SK-N-SH (cell line): ENCODE measurements around the gene SRSF1. TPM values are rescaled to one million over a fixed set of nuclear protein-coding genes. Genes with fewer than 3 reads are reported as not detected.

ENCODE experiments used
- CTCF ChIA-PET: fragments of 300-600, 350-600 bp; formaldehyde crosslinking; extraction: SDS; loops from one replicate; lab custom pipeline; 2021; lab: Yijun Ruan, JAX
- POLR2A ChIA-PET: fragments of 350-600 bp; sonication (Branson Sonifier 250); formaldehyde crosslinking; extraction: SDS; loops from one replicate; lab custom pipeline; 2020; ENCODE audit warnings: antibody characterized with exemption, inconsistent platforms; lab: Yijun Ruan, JAX
- DNase-seq: peaks from one replicate; pipeline ENCODE4 v3.0.0; 2012
- H2AFZ ChIP-seq: fragments of 200-600 bp; sonication (generic); 2 replicates; pipeline ENCODE4 v1.8.1; 2016; ENCODE audit warnings: antibody characterized with exemption, mild to moderate bottlenecking, low read depth
- H3F3A ChIP-seq: fragments of 200-600 bp; sonication (generic); replicated peaks from 2 replicates; pipeline ENCODE3; 2016; ENCODE audit warnings: antibody characterized with exemption, mild to moderate bottlenecking; ENCODE audit not compliant: insufficient read depth
- H3K27ac ChIP-seq, 2 experiments: fragments of 200-500 bp in 1 of 2; fragments of 200-600 bp in 1 of 2; sonication (Bioruptor generic) in 1 of 2; sonication (generic), shearing (Covaris generic) in 1 of 2; 2 replicates each; pipeline versions ENCODE4 v1.5.1 to v1.6.1; 2014 to 2016; ENCODE audit warnings: low read depth in 2 of 2, inconsistent platforms in 1 of 2, low read length in 1 of 2, mild to moderate bottlenecking in 1 of 2, mixed read lengths in 1 of 2
- H3K27me3 ChIP-seq: fragments of 200-600 bp; sonication (generic), shearing (Covaris generic); 2 replicates; pipeline ENCODE4 v1.6.1; 2016; ENCODE audit warnings: mixed run types; ENCODE audit not compliant: insufficient read depth
- H3K36me3 ChIP-seq, 2 experiments: fragments of 200-500 bp in 1 of 2; fragments of 200-600 bp in 1 of 2; sonication (Bioruptor generic) in 1 of 2; sonication (generic) in 1 of 2; replicated peaks in 1 of 2; 2 replicates each; pipeline versions ENCODE3 to v1.5.1; 2014 to 2016; ENCODE audit warnings: low read length in 1 of 2, mild to moderate bottlenecking in 1 of 2; ENCODE audit not compliant: insufficient read depth in 2 of 2, control insufficient read depth in 1 of 2
- H3K4me1 ChIP-seq, 2 experiments: fragments of 200-500 bp in 1 of 2; fragments of 200-600 bp in 1 of 2; sonication (Bioruptor generic) in 1 of 2; sonication (generic), shearing (Covaris generic) in 1 of 2; 2 replicates each; pipeline versions ENCODE4 v1.5.1 to v1.6.1; 2014 to 2016; ENCODE audit warnings: low read depth in 1 of 2, low read length in 1 of 2, mixed run types in 1 of 2; ENCODE audit not compliant: insufficient read depth in 2 of 2, control insufficient read depth in 1 of 2
- H3K4me2 ChIP-seq: fragments of 200-600 bp; sonication (generic), shearing (Covaris generic); 2 replicates; pipeline ENCODE4 v1.6.1; 2017; ENCODE audit warnings: mixed run types
- H3K4me3 ChIP-seq, 2 experiments: fragments of 200-500 bp in 1 of 2; fragments of 200-600 bp in 1 of 2; sonication (Bioruptor generic) in 1 of 2; sonication (generic), shearing (Covaris generic) in 1 of 2; 2 replicates each; pipeline versions ENCODE4 v1.5.1 to v1.8.1; 2014 to 2016; ENCODE audit warnings: low read depth in 2 of 2, inconsistent platforms in 1 of 2, low read length in 1 of 2, mild to moderate bottlenecking in 1 of 2, mixed read lengths in 1 of 2, moderate library complexity in 1 of 2
- H3K79me2 ChIP-seq: fragments of 200-600 bp; sonication (generic); 2 replicates; pipeline ENCODE4 v1.8.1; 2017; ENCODE audit warnings: mild to moderate bottlenecking; ENCODE audit not compliant: insufficient read depth
- H3K9ac ChIP-seq: fragments of 200-600 bp; sonication (generic); 2 replicates; pipeline ENCODE4 v1.6.1; 2017; ENCODE audit warnings: mixed run types
- H3K9me2 ChIP-seq: fragments of 200-600 bp; sonication (generic); 2 replicates; pipeline ENCODE4 v1.6.1; 2017; ENCODE audit warnings: mixed run types
- H3K9me3 ChIP-seq: fragments of 200-600 bp; sonication (generic); 2 replicates; pipeline ENCODE4 v1.6.1; 2017; ENCODE audit warnings: mixed run types, mild to moderate bottlenecking, moderate library complexity
- H4K20me1 ChIP-seq: fragments of 200-600 bp; sonication (generic); 2 replicates; pipeline ENCODE4 v1.6.1; 2017; ENCODE audit warnings: mild to moderate bottlenecking, mixed run types; ENCODE audit not compliant: insufficient read depth
- CTCF ChIP-seq: fragments of 200-600 bp; sonication (generic); IDR thresholded peaks from 2 replicates; pipeline ENCODE4 v1.6.1; 2017; ENCODE audit warnings: antibody characterized with exemption, mild to moderate bottlenecking, moderate library complexity
- EP300 ChIP-seq, 2 experiments: IDR thresholded peaks; 2 replicates each; pipeline versions ENCODE4 v1.4.0 to v1.6.1; 2012; ENCODE audit warnings: borderline replicate concordance in 1 of 2, low read depth in 1 of 2, low read length in 1 of 2
- FOXM1 ChIP-seq: IDR thresholded peaks from 2 replicates; pipeline ENCODE4 v1.4.0; 2012; ENCODE audit warnings: low read depth, mild to moderate bottlenecking
- GATA2 ChIP-seq: sonication (generic); formaldehyde crosslinking; IDR thresholded peaks from 2 replicates; pipeline ENCODE4 v1.5.0; 2020; ENCODE audit warnings: mild to moderate bottlenecking, missing genetic modification reagents
- IRF3 ChIP-seq: fragments of 150-350 bp; IDR thresholded peaks from 2 replicates; pipeline ENCODE4 v1.6.1; 2016; ENCODE audit warnings: mild to moderate bottlenecking, low read depth, low read length
- MAX ChIP-seq: IDR thresholded peaks from 2 replicates; pipeline ENCODE4 v1.4.0; 2012; ENCODE audit warnings: low read depth
- MEF2A ChIP-seq: IDR thresholded peaks from 2 replicates; pipeline ENCODE4 v1.4.0; 2012; ENCODE audit warnings: low read depth, borderline replicate concordance
- MXI1 ChIP-seq: IDR thresholded peaks from 2 replicates; pipeline ENCODE4 v1.6.1; 2012; ENCODE audit warnings: mild to moderate bottlenecking, low read depth, low read length, improper control_type of control experiment
- NFIC ChIP-seq: IDR thresholded peaks from 2 replicates; pipeline ENCODE4 v1.4.0; 2012; ENCODE audit warnings: borderline replicate concordance
- NRF1 ChIP-seq: IDR thresholded peaks from 2 replicates; pipeline ENCODE4 v1.6.1; 2012; ENCODE audit warnings: low read depth, mild to moderate bottlenecking, low read length
- RAD21 ChIP-seq: IDR thresholded peaks from 2 replicates; pipeline ENCODE4 v1.6.1; 2012; ENCODE audit warnings: mild to moderate bottlenecking, low read length
- RCOR1 ChIP-seq: fragments of 150-350 bp; IDR thresholded peaks from 2 replicates; pipeline ENCODE4 v1.6.1; 2017; ENCODE audit warnings: antibody characterized with exemption, low read length
- REST ChIP-seq: IDR thresholded peaks from 2 replicates; pipeline ENCODE4 v1.6.1; 2012; ENCODE audit warnings: mild to moderate bottlenecking, low read depth, low read length, moderate library complexity
- RXRA ChIP-seq: IDR thresholded peaks from 2 replicates; pipeline ENCODE4 v1.4.0; 2012; ENCODE audit warnings: low read depth, mild to moderate bottlenecking, borderline replicate concordance
- SIN3A ChIP-seq: IDR thresholded peaks from 2 replicates; pipeline ENCODE4 v1.6.1; 2012; ENCODE audit warnings: low read depth, mild to moderate bottlenecking, low read length, moderate library complexity, borderline replicate concordance
- SMC3 ChIP-seq: IDR thresholded peaks from 2 replicates; pipeline ENCODE4 v1.6.1; 2012; ENCODE audit warnings: low read depth, low read length, improper control_type of control experiment
- TAF1 ChIP-seq: IDR thresholded peaks from 2 replicates; pipeline ENCODE4 v1.6.1; 2012; ENCODE audit warnings: low read depth, mild to moderate bottlenecking, low read length, moderate library complexity, borderline replicate concordance
- TCF12 ChIP-seq: IDR thresholded peaks from 2 replicates; pipeline ENCODE4 v1.4.0; 2012
- TEAD4 ChIP-seq: IDR thresholded peaks from 2 replicates; pipeline ENCODE4 v1.4.0; 2012; ENCODE audit warnings: mild to moderate bottlenecking, borderline replicate concordance; ENCODE audit not compliant: insufficient read depth
- USF1 ChIP-seq: IDR thresholded peaks from 2 replicates; pipeline ENCODE4 v1.4.0; 2012; ENCODE audit warnings: low read depth, borderline replicate concordance
- YY1 ChIP-seq: IDR thresholded peaks from 2 replicates; pipeline ENCODE4 v1.4.0; 2012; ENCODE audit warnings: low read depth, mild to moderate bottlenecking
- ZBTB33 ChIP-seq: IDR thresholded peaks from 2 replicates; pipeline ENCODE4 v1.4.0; 2012; ENCODE audit warnings: low read depth, borderline replicate concordance
- WGBS: methylation state at CpG from one replicate; pipeline ENCODE4 v1.1.6; 2017; ENCODE audit warnings: low lambda C conversion rate; 5-methylcytosine and 5-hydroxymethylcytosine counted together
- polyA plus RNA-seq, 3 experiments: library from polyadenylated mRNA; depleted of rRNA; stranded (reverse); fragments of >200 nt; gene quantifications; 2 replicates each; pipeline ENCODE4 v1.2.3, GENCODE V29; 2012

Gene SRSF1
- polyA plus RNA-seq, 1 of the 3 experiments (the other 2 are of a cell fraction): 248 TPM

- peaks cover 22% of the 10 kb centered on the region for H3F3A ChIP-seq
- H3K79me2 ChIP-seq: peaks cover 52% of the 10 kb centered on the region
- H3K27ac ChIP-seq: peak within 1 kb of the TSS; percentile 71 to 79
- peak within 1 kb of the TSS; percentile 90 for H2AFZ ChIP-seq
- DNase-seq: peak; percentile 98
- H3K9me3 ChIP-seq: no peaks in the 10 kb centered on the region
- peak within 1 kb of the TSS; percentile 100 for H3K4me2 ChIP-seq
- peaks cover 26 to 41% of the 10 kb centered on the region in 2 experiments; a peak in 3 of 4 replicates for H3K4me1 ChIP-seq
- ChIA-PET CTCF (interaction anchor here (0.6 to 4.7 kb wide), 32 partner anchors 9 to 684 kb away, joined by 3 to 43 read pairs (median 6); no protein-coding TSS in a partner anchor), POLR2A (interaction anchor here (0.8 to 2.2 kb wide), 6 partner anchors 16 to 105 kb away, joined by 3 to 8 read pairs (median 4); partner anchors contain the start of genes MRPS23 and VEZF1)
- H3K27me3 ChIP-seq: no peaks in the 10 kb centered on the region
- no peaks in the 10 kb centered on the region for H3K9me2 ChIP-seq
- H3K4me3 ChIP-seq: peak within 1 kb of the TSS; percentile 67 to 92
- H3K9ac ChIP-seq: peak within 1 kb of the TSS; percentile 96
- H3K36me3 ChIP-seq: no peaks in the 10 kb centered on the region
- no peaks in the 10 kb centered on the region for H4K20me1 ChIP-seq
- WGBS: 2% methylated on average over 27 of the region's 79 CpGs
- TF ChIP-seq MEF2A: no peak
- TF ChIP-seq MAX: peak; percentile 34; the same call in 1 of the 2 replicates
- TF ChIP-seq REST: no peak
- TF ChIP-seq NFIC: no peak
- no peak for TF ChIP-seq RCOR1
- peak; percentile 55; the same call in 1 of the 2 replicates for TF ChIP-seq TAF1
- TF ChIP-seq SIN3A: no peak
- TF ChIP-seq RAD21: peak; percentile 17; the same call in 1 of the 2 replicates
- TF ChIP-seq FOXM1: no peak
- no peak for TF ChIP-seq USF1
- TF ChIP-seq CTCF: no peak
- 0 out of 2 replicates have a peak, but pooled peaks have one; percentile 16 for TF ChIP-seq TCF12
- TF ChIP-seq ZBTB33: no peak
- no peak for TF ChIP-seq YY1
- TF ChIP-seq SMC3: peak; percentile 23; the same call in 1 of the 2 replicates
- no peak for TF ChIP-seq RXRA
- no peak for TF ChIP-seq NRF1
- no peak for TF ChIP-seq IRF3
- no peak for TF ChIP-seq TEAD4
- peak; percentile 24; the same call in 1 of the 2 replicates for TF ChIP-seq MXI1
- peak in 1 of 2 experiments; percentile 43; a peak in 1 of 4 replicates for TF ChIP-seq EP300 (IDR thresholded peaks at IDR 0.05; ENCODE audit: borderline replicate concordance in 1 of 2, low read depth in 1 of 2, low read length in 1 of 2)
- TF ChIP-seq GATA2: no peak
Measured at GRCh38 chr17:57955183-57955931, 51.7 kb downstream of the SRSF1 start, which contains the start of gene CUEDC1. Gene CUEDC1 (minus strand): TSS chr17:57955412. CDS start chr17:57885564, 69,848 bp downstream.
